ENCODE measurements around the gene TCEAL5.

The TCEAL5 gene

DNA sequence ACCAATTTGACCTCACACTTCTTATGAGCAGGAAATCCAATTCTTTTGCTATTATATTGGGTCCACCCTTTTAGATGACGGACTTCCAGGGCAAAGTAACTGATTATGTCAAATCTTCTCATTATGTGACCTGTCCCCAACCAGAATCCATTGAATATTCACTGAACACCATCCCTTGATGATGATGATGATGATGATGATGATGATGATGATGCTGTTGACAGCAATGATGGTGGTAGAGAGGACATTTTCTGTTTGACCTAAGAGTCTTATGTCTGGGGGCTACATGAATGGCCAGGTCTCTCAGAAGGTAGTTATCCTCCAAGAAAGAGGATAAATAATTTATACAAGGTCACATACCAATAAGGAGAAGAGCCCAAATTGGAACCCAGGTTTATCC lies 26.7 kb downstream of the TCEAL5 start:
- Histone ChIP-seq H4K8ac (ENCODE audit: low read length) (no peak overlapping the region), H3K9me3 (ENCODE audit: control insufficient read depth, low read length) (peaks cover 5% of the 10 kb centered on the region), H3K27me3 (ENCODE audit: control insufficient read depth in 1 of 2, insufficient read depth in 1 of 2, low read length in 2 of 2) (peaks cover 0 to 5% of the 10 kb centered on the region in 2 experiments), H3K23ac (ENCODE audit: low read length in 2 of 2) (no peak overlapping the region), H2BK5ac (ENCODE audit: low read depth, low read length, poor library complexity, severe bottlenecking) (no peak overlapping the region), H2BK15ac (ENCODE audit: low read depth, poor library complexity, severe bottlenecking) (no peak overlapping the region), H3K36me3 (ENCODE audit: control insufficient read depth in 1 of 2, insufficient read depth in 2 of 2, low read depth in 1 of 2, low read length in 2 of 2) (peaks cover 3 to 13% of the 10 kb centered on the region in 2 experiments), H2BK120ac (ENCODE audit: low read depth, low read length) (no peak overlapping the region), H3K14ac (ENCODE audit: low read length in 2 of 2) (no peak overlapping the region), H2AK5ac (ENCODE audit: low read length, severe bottlenecking) (no peak overlapping the region), H3K4ac (ENCODE audit: low read depth in 1 of 2, low read length in 2 of 2) (no peak overlapping the region), H3K18ac (ENCODE audit: low read depth in 1 of 2, low read length in 2 of 2) (no peak overlapping the region), H3K79me1 (replicated peaks; ENCODE audit: low read length, poor library complexity, severe bottlenecking) (no peaks in the 10 kb centered on the region), H2AFZ (ENCODE audit: low read depth, low read length) (no peak overlapping the region), H3K4me1 (ENCODE audit: control insufficient read depth, insufficient read depth, low read depth, low read length) (peaks cover 2% of the 10 kb centered on the region), H3K9ac (ENCODE audit: low read length) (no peak overlapping the region), H3K4me2 (ENCODE audit: low read length, poor library complexity, severe bottlenecking) (no peak overlapping the region), H3K4me3 (ENCODE audit: insufficient read depth in 1 of 2, low read depth in 1 of 2, low read length in 2 of 2) (no peak overlapping the region), H2BK12ac (ENCODE audit: low read length in 2 of 2) (no peak overlapping the region), H4K91ac (ENCODE audit: low read length) (no peak overlapping the region), H3K27ac (ENCODE audit: low read length, poor library complexity, severe bottlenecking) (no peak overlapping the region)
- DNase-seq = no peak
- no CpG with 5 or more reads among the region's 1 CpG for WGBS

DNA sequence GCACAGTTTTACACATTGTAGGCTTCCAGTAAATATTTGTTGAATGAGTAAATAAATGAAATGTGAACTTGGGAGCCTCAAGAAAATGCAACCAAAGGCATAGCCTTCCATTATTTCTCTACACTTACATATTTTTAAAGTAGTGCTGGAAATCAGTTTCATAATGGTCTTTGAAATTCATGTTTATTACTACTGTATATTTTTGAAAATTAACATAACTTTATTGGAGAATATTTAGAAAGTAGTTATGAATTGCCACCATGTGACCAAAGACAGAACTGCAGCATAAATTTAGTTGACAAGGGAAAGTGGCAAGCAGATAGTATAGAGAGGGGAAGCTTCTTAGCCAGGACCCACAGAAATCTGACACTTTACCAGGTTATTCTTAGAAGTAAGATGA lies 28.0 kb downstream of the TCEAL5 start:
- no peak overlapping the region for H2BK15ac ChIP-seq (ENCODE audit: low read depth, poor library complexity, severe bottlenecking)
- H3K18ac ChIP-seq (ENCODE audit: low read depth in 1 of 2, low read length in 2 of 2) = no peak overlapping the region
- peaks cover 3 to 13% of the 10 kb centered on the region in 2 experiments for H3K36me3 ChIP-seq (ENCODE audit: control insufficient read depth in 1 of 2, insufficient read depth in 2 of 2, low read depth in 1 of 2, low read length in 2 of 2)
- no peak overlapping the region for H3K4me2 ChIP-seq (ENCODE audit: low read length, poor library complexity, severe bottlenecking)
- H3K79me1 ChIP-seq (replicated peaks; ENCODE audit: low read length, poor library complexity, severe bottlenecking) = no peaks in the 10 kb centered on the region
- H2BK12ac ChIP-seq (ENCODE audit: low read length in 2 of 2) = no peak overlapping the region
- no peak overlapping the region for H2AK5ac ChIP-seq (ENCODE audit: low read length, severe bottlenecking)
- peaks cover 0 to 5% of the 10 kb centered on the region in 2 experiments for H3K27me3 ChIP-seq (ENCODE audit: control insufficient read depth in 1 of 2, insufficient read depth in 1 of 2, low read length in 2 of 2)
- H3K4me3 ChIP-seq (ENCODE audit: insufficient read depth in 1 of 2, low read depth in 1 of 2, low read length in 2 of 2) = no peak overlapping the region
- no peak overlapping the region for H4K8ac ChIP-seq (ENCODE audit: low read length)
- peaks cover 5% of the 10 kb centered on the region for H3K9me3 ChIP-seq (ENCODE audit: control insufficient read depth, low read length)
- H3K4me1 ChIP-seq (ENCODE audit: control insufficient read depth, insufficient read depth, low read depth, low read length) = peaks cover 2% of the 10 kb centered on the region
- no peak overlapping the region for H2BK120ac ChIP-seq (ENCODE audit: low read depth, low read length)
- H4K91ac ChIP-seq (ENCODE audit: low read length) = no peak overlapping the region
- H3K14ac ChIP-seq (ENCODE audit: low read length in 2 of 2) = no peak overlapping the region
- H3K27ac ChIP-seq (ENCODE audit: low read length, poor library complexity, severe bottlenecking) = no peak overlapping the region
- peak; percentile 15 for DNase-seq
- H2BK5ac ChIP-seq (ENCODE audit: low read depth, low read length, poor library complexity, severe bottlenecking) = no peak overlapping the region
- H3K9ac ChIP-seq (ENCODE audit: low read length) = peak overlapping the region; percentile 1
- no peak overlapping the region for H2AFZ ChIP-seq (ENCODE audit: low read depth, low read length)
- H3K23ac ChIP-seq (ENCODE audit: low read length in 2 of 2) = no peak overlapping the region
- no peak overlapping the region for H3K4ac ChIP-seq (ENCODE audit: low read depth in 1 of 2, low read length in 2 of 2)

DNA sequence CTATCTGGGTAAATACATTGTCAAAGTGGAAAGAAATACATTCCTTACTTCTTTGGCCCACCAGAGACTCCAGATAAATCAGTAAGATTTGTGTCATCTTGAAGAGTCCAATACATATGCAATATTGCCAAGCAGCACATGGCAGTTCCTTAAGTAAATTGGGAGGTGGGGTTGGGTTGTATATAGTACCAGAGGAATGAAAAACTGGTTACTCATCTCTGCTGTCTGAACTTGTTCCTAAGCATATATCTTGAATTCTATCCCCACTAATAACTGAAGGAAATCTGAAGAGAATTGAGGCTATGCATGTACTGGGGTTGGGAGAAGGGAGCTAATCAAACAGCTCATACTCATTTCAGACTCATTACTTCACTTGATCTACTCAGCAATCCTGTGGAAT lies 36.4 kb downstream of the TCEAL5 start:
- H3K14ac ChIP-seq (ENCODE audit: low read length in 2 of 2) = no peak overlapping the region

DNA sequence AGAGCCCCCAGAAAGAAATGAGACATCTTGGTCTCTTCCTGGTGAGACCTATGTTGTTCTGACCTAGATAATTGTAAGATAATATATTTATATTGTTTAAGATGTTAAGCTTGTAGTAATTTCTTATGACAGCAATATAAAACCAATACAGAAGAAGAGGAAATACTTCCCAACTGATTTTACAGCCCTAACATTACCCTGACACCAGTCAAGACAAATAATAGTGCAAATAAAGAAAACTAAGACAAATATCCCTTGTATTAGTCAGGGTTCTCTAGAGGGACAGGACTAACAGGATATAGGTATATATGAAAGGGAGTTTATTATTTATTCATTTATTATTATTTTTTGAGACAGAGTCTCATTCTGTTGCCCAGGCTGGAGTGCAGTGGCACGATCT lies 40.3 kb downstream of the TCEAL5 start:
- Histone ChIP-seq H3K27me3 (ENCODE audit: control insufficient read depth in 1 of 2, insufficient read depth in 1 of 2, low read length in 2 of 2) (peaks cover 0 to 32% of the 10 kb centered on the region in 2 experiments), H4K91ac (ENCODE audit: low read length) (no peak overlapping the region), H3K4me1 (ENCODE audit: control insufficient read depth, insufficient read depth, low read depth, low read length) (no peaks in the 10 kb centered on the region), H2BK5ac (ENCODE audit: low read depth, low read length, poor library complexity, severe bottlenecking) (no peak overlapping the region), H3K18ac (ENCODE audit: low read depth in 1 of 2, low read length in 2 of 2) (no peak overlapping the region), H3K4me3 (ENCODE audit: insufficient read depth in 1 of 2, low read depth in 1 of 2, low read length in 2 of 2) (no peak overlapping the region), H2BK15ac (ENCODE audit: low read depth, poor library complexity, severe bottlenecking) (no peak overlapping the region), H3K79me1 (replicated peaks; ENCODE audit: low read length, poor library complexity, severe bottlenecking) (no peaks in the 10 kb centered on the region), H3K9me3 (ENCODE audit: control insufficient read depth, low read length) (no peaks in the 10 kb centered on the region), H3K14ac (ENCODE audit: low read length in 2 of 2) (no peak overlapping the region), H3K4ac (ENCODE audit: low read depth in 1 of 2, low read length in 2 of 2) (no peak overlapping the region), H3K27ac (ENCODE audit: low read length, poor library complexity, severe bottlenecking) (no peak overlapping the region), H3K4me2 (ENCODE audit: low read length, poor library complexity, severe bottlenecking) (no peak overlapping the region), H2AFZ (ENCODE audit: low read depth, low read length) (no peak overlapping the region), H2BK12ac (ENCODE audit: low read length in 2 of 2) (no peak overlapping the region), H4K8ac (ENCODE audit: low read length) (no peak overlapping the region), H3K36me3 (ENCODE audit: control insufficient read depth in 1 of 2, insufficient read depth in 2 of 2, low read depth in 1 of 2, low read length in 2 of 2) (no peaks in the 10 kb centered on the region), H3K23ac (ENCODE audit: low read length in 2 of 2) (no peak overlapping the region), H3K9ac (ENCODE audit: low read length) (no peak overlapping the region), H2AK5ac (ENCODE audit: low read length, severe bottlenecking) (no peak overlapping the region), H2BK120ac (ENCODE audit: low read depth, low read length) (no peak overlapping the region)
- DNase-seq = no peak
- 100% methylated on average over 1 of the region's 1 CpG for WGBS

More for the DNA sequence above, 36.4 kb downstream of the TCEAL5 start:
- Histone ChIP-seq H3K27ac (ENCODE audit: low read length, poor library complexity, severe bottlenecking) (no peak overlapping the region), H2BK120ac (ENCODE audit: low read depth, low read length) (no peak overlapping the region), H3K36me3 (ENCODE audit: control insufficient read depth in 1 of 2, insufficient read depth in 2 of 2, low read depth in 1 of 2, low read length in 2 of 2) (no peaks in the 10 kb centered on the region), H2AFZ (ENCODE audit: low read depth, low read length) (no peak overlapping the region), H2BK5ac (ENCODE audit: low read depth, low read length, poor library complexity, severe bottlenecking) (no peak overlapping the region), H4K91ac (ENCODE audit: low read length) (no peak overlapping the region), H3K9me3 (ENCODE audit: control insufficient read depth, low read length) (no peaks in the 10 kb centered on the region), H3K4me2 (ENCODE audit: low read length, poor library complexity, severe bottlenecking) (no peak overlapping the region), H2AK5ac (ENCODE audit: low read length, severe bottlenecking) (no peak overlapping the region), H3K27me3 (ENCODE audit: control insufficient read depth in 1 of 2, insufficient read depth in 1 of 2, low read length in 2 of 2) (peaks cover 4 to 27% of the 10 kb centered on the region in 2 experiments), H2BK12ac (ENCODE audit: low read length in 2 of 2) (no peak overlapping the region), H2BK15ac (ENCODE audit: low read depth, poor library complexity, severe bottlenecking) (no peak overlapping the region), H3K4me1 (ENCODE audit: control insufficient read depth, insufficient read depth, low read depth, low read length) (no peaks in the 10 kb centered on the region), H3K9ac (ENCODE audit: low read length) (no peak overlapping the region), H4K8ac (ENCODE audit: low read length) (no peak overlapping the region), H3K4ac (ENCODE audit: low read depth in 1 of 2, low read length in 2 of 2) (no peak overlapping the region), H3K18ac (ENCODE audit: low read depth in 1 of 2, low read length in 2 of 2) (no peak overlapping the region), H3K79me1 (replicated peaks; ENCODE audit: low read length, poor library complexity, severe bottlenecking) (no peaks in the 10 kb centered on the region), H3K4me3 (ENCODE audit: insufficient read depth in 1 of 2, low read depth in 1 of 2, low read length in 2 of 2) (no peak overlapping the region), H3K23ac (ENCODE audit: low read length in 2 of 2) (no peak overlapping the region)
- no peak for DNase-seq

All from mesenchymal stem cell (in vitro differentiated cells and primary cell).